Stimulated activated CD4-positive, alpha-beta T cell treated with anti-CD3 and anti-CD28 coated beads, Interleukin-1b, Interleukin-23, amount 100 ng/mL, for 24 hours (primary cell): Measurements from ENCODE around the gene AOC1.
"Not testable (repeated sequence)": the region's sequence is repeated elsewhere in the genome, so short reads cannot be mapped to it uniquely, and the experiment has no call there.

ENCODE experiments used
- DNase-seq, 4 experiments: peaks; one replicate each; pipeline ENCODE4 v3.0.0-alpha.2; 2020; ENCODE audit warnings: low read depth in 4 of 4, low spot score in 1 of 4

The AOC1 gene

GRCh38 chr7:150852371-150852905 is at the start of gene AOC1:
TSS of gene AOC1 (plus strand) at chr7:150852517. CDS start at chr7:150856471, 3,954 bp downstream.
- no peak for DNase-seq

- no peak for DNase-seq
Measured at GRCh38 chr7:150803161-150803860, 49.0 kb upstream of the AOC1 start.

- DNase-seq, result no peak
Measured at GRCh38 chr7:150804802-150805201, 47.5 kb upstream of the AOC1 start.

GRCh38 chr7:150805864-150806263 is 46.5 kb upstream of the AOC1 start:
- DNase-seq, result no peak

- no peak for DNase-seq
Measured at GRCh38 chr7:150806454-150806853, 45.9 kb upstream of the AOC1 start.

GRCh38 chr7:150806863-150807262 is 45.5 kb upstream of the AOC1 start:
- no peak for DNase-seq

GRCh38 chr7:150807616-150808438 is 44.5 kb upstream of the AOC1 start:
- DNase-seq, result not testable (repeated sequence)

- no peak for DNase-seq
Measured at GRCh38 chr7:150814328-150815001, 37.9 kb upstream of the AOC1 start.

- no peak for DNase-seq
Measured at GRCh38 chr7:150818971-150819370, 33.3 kb upstream of the AOC1 start.

- DNase-seq, result no peak
Measured at GRCh38 chr7:150820148-150820547, 32.2 kb upstream of the AOC1 start.

- no peak for DNase-seq
Measured at GRCh38 chr7:150820578-150821198, 31.6 kb upstream of the AOC1 start.

- no peak for DNase-seq
Measured at GRCh38 chr7:150823043-150823442, 29.3 kb upstream of the AOC1 start.

- no peak for DNase-seq
Measured at GRCh38 chr7:150823484-150824126, 28.7 kb upstream of the AOC1 start.

- DNase-seq, result no peak
Measured at GRCh38 chr7:150824379-150825177, 27.7 kb upstream of the AOC1 start.

- no peak for DNase-seq
Measured at GRCh38 chr7:150826061-150826849, 26.1 kb upstream of the AOC1 start.

- no peak for DNase-seq
Measured at GRCh38 chr7:150828384-150828783, 23.9 kb upstream of the AOC1 start.

GRCh38 chr7:150829426-150829825 is 22.9 kb upstream of the AOC1 start:
- DNase-seq, result no peak

- no peak for DNase-seq
Measured at GRCh38 chr7:150830937-150831336, 21.4 kb upstream of the AOC1 start.

GRCh38 chr7:150831851-150832250 is 20.5 kb upstream of the AOC1 start:
- no peak for DNase-seq
